ENCODE measurements around the gene THRB.

Gene THRB

GRCh38 chr3:24504772-24505171 is 10.1 kb upstream of the THRB start:
- no peak overlapping the region for H3K27ac Mint-ChIP-seq
- H3K4me3 Mint-ChIP-seq, result no peak overlapping the region
- peaks cover 23% of the 10 kb centered on the region for H3K27me3 Mint-ChIP-seq
- peaks cover 29% of the 10 kb centered on the region for H3K4me1 Mint-ChIP-seq (ENCODE audit: low read depth)
- H3K36me3 Mint-ChIP-seq (ENCODE audit: low read depth), result no peaks in the 10 kb centered on the region
- H3K9me3 Mint-ChIP-seq, result peaks cover 4% of the 10 kb centered on the region

GRCh38 chr3:24503616-24504113 is 9.0 kb upstream of the THRB start:
- Mint-ChIP-seq H3K4me3 (no peak overlapping the region), H3K27me3 (peaks cover 28% of the 10 kb centered on the region), H3K4me1 (ENCODE audit: low read depth) (peaks cover 31% of the 10 kb centered on the region), H3K36me3 (ENCODE audit: low read depth) (no peaks in the 10 kb centered on the region), H3K9me3 (peaks cover 4% of the 10 kb centered on the region), H3K27ac (no peak overlapping the region)

- Mint-ChIP-seq H3K4me1 (ENCODE audit: low read depth) (peaks cover 33% of the 10 kb centered on the region), H3K27me3 (peaks cover 34% of the 10 kb centered on the region), H3K4me3 (no peak overlapping the region), H3K27ac (no peak overlapping the region), H3K36me3 (ENCODE audit: low read depth) (no peaks in the 10 kb centered on the region), H3K9me3 (peaks cover 4% of the 10 kb centered on the region)
These were observed 8.0 kb upstream of the THRB start for GRCh38 chr3:24502690-24503089.

GRCh38 chr3:24500806-24501205 is 6.2 kb upstream of the THRB start:
- Mint-ChIP-seq H3K4me3 (no peak overlapping the region), H3K4me1 (ENCODE audit: low read depth) (peaks cover 27% of the 10 kb centered on the region), H3K27ac (no peak overlapping the region), H3K36me3 (ENCODE audit: low read depth) (no peaks in the 10 kb centered on the region), H3K27me3 (peaks cover 47% of the 10 kb centered on the region), H3K9me3 (peaks cover 4% of the 10 kb centered on the region)

- Mint-ChIP-seq H3K4me1 (ENCODE audit: low read depth) (peaks cover 26% of the 10 kb centered on the region), H3K4me3 (no peak overlapping the region), H3K27ac (no peak overlapping the region), H3K36me3 (ENCODE audit: low read depth) (no peaks in the 10 kb centered on the region), H3K27me3 (peaks cover 48% of the 10 kb centered on the region), H3K9me3 (peaks cover 3% of the 10 kb centered on the region)
These were observed 5.3 kb upstream of the THRB start for GRCh38 chr3:24499991-24500390.

- H3K27ac Mint-ChIP-seq, result no peak overlapping the region
- H3K27me3 Mint-ChIP-seq, result peaks cover 54% of the 10 kb centered on the region
- H3K9me3 Mint-ChIP-seq, result no peaks in the 10 kb centered on the region
- peaks cover 24% of the 10 kb centered on the region for H3K4me1 Mint-ChIP-seq (ENCODE audit: low read depth)
- no peak overlapping the region for H3K4me3 Mint-ChIP-seq
- H3K36me3 Mint-ChIP-seq (ENCODE audit: low read depth), result no peaks in the 10 kb centered on the region
These were observed 4.1 kb upstream of the THRB start for GRCh38 chr3:24498796-24499195.

GRCh38 chr3:24498391-24498790 is 3.7 kb upstream of the THRB start:
- Mint-ChIP-seq H3K36me3 (ENCODE audit: low read depth) (no peaks in the 10 kb centered on the region), H3K27ac (no peak overlapping the region), H3K4me1 (ENCODE audit: low read depth) (peaks cover 22% of the 10 kb centered on the region), H3K9me3 (no peaks in the 10 kb centered on the region), H3K27me3 (peaks cover 58% of the 10 kb centered on the region), H3K4me3 (no peak overlapping the region)

- no peak overlapping the region for H3K4me3 Mint-ChIP-seq
- H3K4me1 Mint-ChIP-seq (ENCODE audit: low read depth), result peaks cover 18% of the 10 kb centered on the region
- peaks cover 62% of the 10 kb centered on the region for H3K27me3 Mint-ChIP-seq
- H3K9me3 Mint-ChIP-seq, result no peaks in the 10 kb centered on the region
- H3K27ac Mint-ChIP-seq, result no peak overlapping the region
- H3K36me3 Mint-ChIP-seq (ENCODE audit: low read depth), result no peaks in the 10 kb centered on the region
These were observed 3.3 kb upstream of the THRB start for GRCh38 chr3:24497942-24498341.

GRCh38 chr3:24496529-24497482 is 2.2 kb upstream of the THRB start:
- Mint-ChIP-seq H3K4me3 (no peak overlapping the region), H3K4me1 (ENCODE audit: low read depth) (peaks cover 12% of the 10 kb centered on the region), H3K36me3 (ENCODE audit: low read depth) (no peaks in the 10 kb centered on the region), H3K27me3 (peaks cover 67% of the 10 kb centered on the region), H3K27ac (no peak overlapping the region), H3K9me3 (no peaks in the 10 kb centered on the region)

- no peaks in the 10 kb centered on the region for H3K9me3 Mint-ChIP-seq
- H3K36me3 Mint-ChIP-seq (ENCODE audit: low read depth), result no peaks in the 10 kb centered on the region
- peak overlapping the region; percentile 65 for H3K4me3 Mint-ChIP-seq
- peaks cover 70% of the 10 kb centered on the region for H3K27me3 Mint-ChIP-seq
- peaks cover 12% of the 10 kb centered on the region for H3K4me1 Mint-ChIP-seq (ENCODE audit: low read depth)
- H3K27ac Mint-ChIP-seq, result no peak overlapping the region
These were observed 810 bp upstream of the THRB start for GRCh38 chr3:24495326-24495994.

GRCh38 chr3:24493746-24494617 is 668 bp downstream of the THRB start:
- Mint-ChIP-seq H3K27ac (no peak overlapping the region), H3K9me3 (no peaks in the 10 kb centered on the region), H3K4me3 (peak overlapping the region; percentile 60), H3K27me3 (peaks cover 71% of the 10 kb centered on the region), H3K36me3 (ENCODE audit: low read depth) (no peaks in the 10 kb centered on the region), H3K4me1 (ENCODE audit: low read depth) (peaks cover 12% of the 10 kb centered on the region)

- Mint-ChIP-seq H3K4me3 (no peak overlapping the region), H3K27me3 (peaks cover 70% of the 10 kb centered on the region), H3K4me1 (ENCODE audit: low read depth) (peaks cover 5% of the 10 kb centered on the region), H3K27ac (no peak overlapping the region), H3K9me3 (no peaks in the 10 kb centered on the region), H3K36me3 (ENCODE audit: low read depth) (no peaks in the 10 kb centered on the region)
These were observed 1.6 kb downstream of the THRB start for GRCh38 chr3:24492971-24493551.

GRCh38 chr3:24490151-24490550 is 4.5 kb downstream of the THRB start:
- no peak overlapping the region for H3K27ac Mint-ChIP-seq
- H3K27me3 Mint-ChIP-seq, result peaks cover 48% of the 10 kb centered on the region
- no peaks in the 10 kb centered on the region for H3K4me1 Mint-ChIP-seq (ENCODE audit: low read depth)
- no peaks in the 10 kb centered on the region for H3K9me3 Mint-ChIP-seq
- no peak overlapping the region for H3K4me3 Mint-ChIP-seq
- H3K36me3 Mint-ChIP-seq (ENCODE audit: low read depth), result no peaks in the 10 kb centered on the region

Measured in stimulated activated naive CD8-positive, alpha-beta T cell treated with anti-CD3 and anti-CD28 coated beads, Interleukin-15, Interleukin-2, amounts not matched to agents 100 ng/mL and 50 ng/mL, for 24 hours (primary cell).